ENCODE results near the gene PRAMEF12.

GRCh38 chr1:12745992-12746323 is 27.6 kb upstream of the PRAMEF12 start, which contains the start of gene CFAP107:
- TF ChIP-seq POLR2AphosphoS5 (IDR thresholded peaks at IDR 0.05; ENCODE audit: borderline replicate concordance, low read depth, low read length) (no peak), EZH2 (IDR thresholded peaks at IDR 0.05) (no peak)
